ENCODE data around the gene ALDH1B1.

- TF ChIP-seq POLR2A (IDR thresholded peaks at IDR 0.05; ENCODE audit: low read depth, low read length) (no peak), POLR2AphosphoS5 (IDR thresholded peaks at IDR 0.05; ENCODE audit: low read depth, low read length) (no peak), TAF1 (IDR thresholded peaks at IDR 0.05; ENCODE audit: low read depth, low read length) (no peak)
These were observed 3.8 kb downstream of the ALDH1B1 start for GRCh38 chr9:38396371-38396671.

Measured in GM12891 (cell line).